Measurements from ENCODE around the gene TMEM87B. TPM values are rescaled to one million over a fixed set of nuclear protein-coding genes. Genes with fewer than 3 reads are reported as not detected.

TMEM87B gene
- total RNA-seq, 1 experiment from 2014 or later = 10.6 TPM

DNA sequence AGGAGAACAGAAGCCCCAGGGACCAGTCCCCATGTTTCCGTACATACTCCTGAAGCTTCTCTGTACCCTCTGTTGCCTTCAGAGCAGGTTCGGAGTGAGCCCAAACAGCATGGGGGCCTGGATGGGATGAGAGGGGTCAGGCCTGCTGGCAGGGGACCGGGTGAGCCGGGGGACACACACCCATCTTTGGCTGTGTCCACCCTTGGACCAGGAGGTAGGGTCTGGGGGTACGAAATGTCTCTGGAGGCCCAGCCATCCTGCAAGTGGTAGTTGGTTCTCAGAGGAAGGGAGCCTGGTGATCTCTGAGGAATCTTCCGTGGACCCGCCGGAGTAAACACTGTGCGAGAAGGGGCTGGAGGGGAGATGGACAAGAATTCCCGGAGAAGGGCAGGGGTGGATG, 98.4 kb downstream of the TMEM87B start:
- Mint-ChIP-seq H3K4me3 (no peak overlapping the region), H3K27ac (no peak overlapping the region), H3K36me3 (no peaks in the 10 kb centered on the region), H3K27me3 (ENCODE audit: low read depth) (no peaks in the 10 kb centered on the region), H3K9me3 (no peaks in the 10 kb centered on the region), H3K4me1 (peaks cover 12% of the 10 kb centered on the region)
- DNase-seq (ENCODE audit: low spot score) = no peak
- TF ChIP-seq NFATC4 (CRISPR knock-in tag; IDR thresholded peaks at IDR 0.05) (no peak), ZNF671 (CRISPR knock-in tag; IDR thresholded peaks at IDR 0.05) (no peak), OVOL2 (CRISPR knock-in tag; IDR thresholded peaks at IDR 0.05; ENCODE audit: borderline replicate concordance) (no peak), JUN (CRISPR knock-in tag; IDR thresholded peaks at IDR 0.05) (no peak), ELF4 (CRISPR knock-in tag; IDR thresholded peaks at IDR 0.05; ENCODE audit: low read depth) (no peak), CREB1 (CRISPR knock-in tag; IDR thresholded peaks at IDR 0.05) (no peak), TEAD1 (CRISPR knock-in tag; IDR thresholded peaks at IDR 0.05) (no peak), FOXP1 (CRISPR knock-in tag; IDR thresholded peaks at IDR 0.05; ENCODE audit: borderline replicate concordance) (no peak), JAZF1 (CRISPR knock-in tag; IDR thresholded peaks at IDR 0.05) (no peak), NR1H2 (CRISPR knock-in tag; IDR thresholded peaks at IDR 0.05) (no peak), NR2C2 (CRISPR knock-in tag; IDR thresholded peaks at IDR 0.05) (no peak), NR3C1 (CRISPR knock-in tag; conservative IDR thresholded peaks at IDR 0.05; ENCODE audit: low read depth) (no peak), SOX15 (CRISPR knock-in tag; IDR thresholded peaks at IDR 0.05) (no peak)
- TF ChIP-seq, protein P1, sequence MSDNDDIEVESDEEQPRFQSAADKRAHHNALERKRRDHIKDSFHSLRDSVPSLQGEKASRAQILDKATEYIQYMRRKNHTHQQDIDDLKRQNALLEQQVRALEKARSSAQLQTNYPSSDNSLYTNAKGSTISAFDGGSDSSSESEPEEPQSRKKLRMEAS (CRISPR knock-in tag; IDR thresholded peaks at IDR 0.05) = no peak
- TF ChIP-seq, protein P2, sequence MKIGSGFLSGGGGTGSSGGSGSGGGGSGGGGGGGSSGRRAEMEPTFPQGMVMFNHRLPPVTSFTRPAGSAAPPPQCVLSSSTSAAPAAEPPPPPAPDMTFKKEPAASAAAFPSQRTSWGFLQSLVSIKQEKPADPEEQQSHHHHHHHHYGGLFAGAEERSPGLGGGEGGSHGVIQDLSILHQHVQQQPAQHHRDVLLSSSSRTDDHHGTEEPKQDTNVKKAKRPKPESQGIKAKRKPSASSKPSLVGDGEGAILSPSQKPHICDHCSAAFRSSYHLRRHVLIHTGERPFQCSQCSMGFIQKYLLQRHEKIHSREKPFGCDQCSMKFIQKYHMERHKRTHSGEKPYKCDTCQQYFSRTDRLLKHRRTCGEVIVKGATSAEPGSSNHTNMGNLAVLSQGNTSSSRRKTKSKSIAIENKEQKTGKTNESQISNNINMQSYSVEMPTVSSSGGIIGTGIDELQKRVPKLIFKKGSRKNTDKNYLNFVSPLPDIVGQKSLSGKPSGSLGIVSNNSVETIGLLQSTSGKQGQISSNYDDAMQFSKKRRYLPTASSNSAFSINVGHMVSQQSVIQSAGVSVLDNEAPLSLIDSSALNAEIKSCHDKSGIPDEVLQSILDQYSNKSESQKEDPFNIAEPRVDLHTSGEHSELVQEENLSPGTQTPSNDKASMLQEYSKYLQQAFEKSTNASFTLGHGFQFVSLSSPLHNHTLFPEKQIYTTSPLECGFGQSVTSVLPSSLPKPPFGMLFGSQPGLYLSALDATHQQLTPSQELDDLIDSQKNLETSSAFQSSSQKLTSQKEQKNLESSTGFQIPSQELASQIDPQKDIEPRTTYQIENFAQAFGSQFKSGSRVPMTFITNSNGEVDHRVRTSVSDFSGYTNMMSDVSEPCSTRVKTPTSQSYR (CRISPR knock-in tag; IDR thresholded peaks at IDR 0.05) = no peak
- TF ChIP-seq, protein P3, sequence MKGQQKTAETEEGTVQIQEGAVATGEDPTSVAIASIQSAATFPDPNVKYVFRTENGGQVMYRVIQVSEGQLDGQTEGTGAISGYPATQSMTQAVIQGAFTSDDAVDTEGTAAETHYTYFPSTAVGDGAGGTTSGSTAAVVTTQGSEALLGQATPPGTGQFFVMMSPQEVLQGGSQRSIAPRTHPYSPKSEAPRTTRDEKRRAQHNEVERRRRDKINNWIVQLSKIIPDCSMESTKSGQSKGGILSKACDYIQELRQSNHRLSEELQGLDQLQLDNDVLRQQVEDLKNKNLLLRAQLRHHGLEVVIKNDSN (CRISPR knock-in tag; IDR thresholded peaks at IDR 0.05) = no peak
- TF ChIP-seq, protein P4, sequence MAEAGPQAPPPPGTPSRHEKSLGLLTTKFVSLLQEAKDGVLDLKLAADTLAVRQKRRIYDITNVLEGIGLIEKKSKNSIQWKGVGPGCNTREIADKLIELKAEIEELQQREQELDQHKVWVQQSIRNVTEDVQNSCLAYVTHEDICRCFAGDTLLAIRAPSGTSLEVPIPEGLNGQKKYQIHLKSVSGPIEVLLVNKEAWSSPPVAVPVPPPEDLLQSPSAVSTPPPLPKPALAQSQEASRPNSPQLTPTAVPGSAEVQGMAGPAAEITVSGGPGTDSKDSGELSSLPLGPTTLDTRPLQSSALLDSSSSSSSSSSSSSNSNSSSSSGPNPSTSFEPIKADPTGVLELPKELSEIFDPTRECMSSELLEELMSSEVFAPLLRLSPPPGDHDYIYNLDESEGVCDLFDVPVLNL (CRISPR knock-in tag; IDR thresholded peaks at IDR 0.05; ENCODE audit: borderline replicate concordance, low read depth) = no peak
- TF ChIP-seq, protein P5, sequence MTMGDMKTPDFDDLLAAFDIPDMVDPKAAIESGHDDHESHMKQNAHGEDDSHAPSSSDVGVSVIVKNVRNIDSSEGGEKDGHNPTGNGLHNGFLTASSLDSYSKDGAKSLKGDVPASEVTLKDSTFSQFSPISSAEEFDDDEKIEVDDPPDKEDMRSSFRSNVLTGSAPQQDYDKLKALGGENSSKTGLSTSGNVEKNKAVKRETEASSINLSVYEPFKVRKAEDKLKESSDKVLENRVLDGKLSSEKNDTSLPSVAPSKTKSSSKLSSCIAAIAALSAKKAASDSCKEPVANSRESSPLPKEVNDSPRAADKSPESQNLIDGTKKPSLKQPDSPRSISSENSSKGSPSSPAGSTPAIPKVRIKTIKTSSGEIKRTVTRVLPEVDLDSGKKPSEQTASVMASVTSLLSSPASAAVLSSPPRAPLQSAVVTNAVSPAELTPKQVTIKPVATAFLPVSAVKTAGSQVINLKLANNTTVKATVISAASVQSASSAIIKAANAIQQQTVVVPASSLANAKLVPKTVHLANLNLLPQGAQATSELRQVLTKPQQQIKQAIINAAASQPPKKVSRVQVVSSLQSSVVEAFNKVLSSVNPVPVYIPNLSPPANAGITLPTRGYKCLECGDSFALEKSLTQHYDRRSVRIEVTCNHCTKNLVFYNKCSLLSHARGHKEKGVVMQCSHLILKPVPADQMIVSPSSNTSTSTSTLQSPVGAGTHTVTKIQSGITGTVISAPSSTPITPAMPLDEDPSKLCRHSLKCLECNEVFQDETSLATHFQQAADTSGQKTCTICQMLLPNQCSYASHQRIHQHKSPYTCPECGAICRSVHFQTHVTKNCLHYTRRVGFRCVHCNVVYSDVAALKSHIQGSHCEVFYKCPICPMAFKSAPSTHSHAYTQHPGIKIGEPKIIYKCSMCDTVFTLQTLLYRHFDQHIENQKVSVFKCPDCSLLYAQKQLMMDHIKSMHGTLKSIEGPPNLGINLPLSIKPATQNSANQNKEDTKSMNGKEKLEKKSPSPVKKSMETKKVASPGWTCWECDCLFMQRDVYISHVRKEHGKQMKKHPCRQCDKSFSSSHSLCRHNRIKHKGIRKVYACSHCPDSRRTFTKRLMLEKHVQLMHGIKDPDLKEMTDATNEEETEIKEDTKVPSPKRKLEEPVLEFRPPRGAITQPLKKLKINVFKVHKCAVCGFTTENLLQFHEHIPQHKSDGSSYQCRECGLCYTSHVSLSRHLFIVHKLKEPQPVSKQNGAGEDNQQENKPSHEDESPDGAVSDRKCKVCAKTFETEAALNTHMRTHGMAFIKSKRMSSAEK (CRISPR knock-in tag; IDR thresholded peaks at IDR 0.05; ENCODE audit: borderline replicate concordance) = no peak
- TF ChIP-seq, protein P6, sequence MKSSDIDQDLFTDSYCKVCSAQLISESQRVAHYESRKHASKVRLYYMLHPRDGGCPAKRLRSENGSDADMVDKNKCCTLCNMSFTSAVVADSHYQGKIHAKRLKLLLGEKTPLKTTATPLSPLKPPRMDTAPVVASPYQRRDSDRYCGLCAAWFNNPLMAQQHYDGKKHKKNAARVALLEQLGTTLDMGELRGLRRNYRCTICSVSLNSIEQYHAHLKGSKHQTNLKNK (CRISPR knock-in tag; IDR thresholded peaks at IDR 0.05) = no peak
- TF ChIP-seq, protein P7, sequence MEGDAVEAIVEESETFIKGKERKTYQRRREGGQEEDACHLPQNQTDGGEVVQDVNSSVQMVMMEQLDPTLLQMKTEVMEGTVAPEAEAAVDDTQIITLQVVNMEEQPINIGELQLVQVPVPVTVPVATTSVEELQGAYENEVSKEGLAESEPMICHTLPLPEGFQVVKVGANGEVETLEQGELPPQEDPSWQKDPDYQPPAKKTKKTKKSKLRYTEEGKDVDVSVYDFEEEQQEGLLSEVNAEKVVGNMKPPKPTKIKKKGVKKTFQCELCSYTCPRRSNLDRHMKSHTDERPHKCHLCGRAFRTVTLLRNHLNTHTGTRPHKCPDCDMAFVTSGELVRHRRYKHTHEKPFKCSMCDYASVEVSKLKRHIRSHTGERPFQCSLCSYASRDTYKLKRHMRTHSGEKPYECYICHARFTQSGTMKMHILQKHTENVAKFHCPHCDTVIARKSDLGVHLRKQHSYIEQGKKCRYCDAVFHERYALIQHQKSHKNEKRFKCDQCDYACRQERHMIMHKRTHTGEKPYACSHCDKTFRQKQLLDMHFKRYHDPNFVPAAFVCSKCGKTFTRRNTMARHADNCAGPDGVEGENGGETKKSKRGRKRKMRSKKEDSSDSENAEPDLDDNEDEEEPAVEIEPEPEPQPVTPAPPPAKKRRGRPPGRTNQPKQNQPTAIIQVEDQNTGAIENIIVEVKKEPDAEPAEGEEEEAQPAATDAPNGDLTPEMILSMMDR (IDR thresholded peaks at IDR 0.05) = no peak
- ChIA-PET POLR2A (no interaction called here), CTCF (no interaction called here)
- ATAC-seq = no peak
